HG03097 (cell line): ENCODE data around the gene KIAA0513.
"Not testable (repeated sequence)": the region's sequence is repeated elsewhere in the genome, so short reads cannot be mapped to it uniquely, and the experiment has no call there.

Experiments
- ATAC-seq: cut with Tn5 transposase; IDR thresholded peaks from one replicate; pipeline ENCODE4 v1.9.1; 2021; ENCODE audit not compliant: unreplicated experiment, low FRiP score

The KIAA0513 gene

DNA sequence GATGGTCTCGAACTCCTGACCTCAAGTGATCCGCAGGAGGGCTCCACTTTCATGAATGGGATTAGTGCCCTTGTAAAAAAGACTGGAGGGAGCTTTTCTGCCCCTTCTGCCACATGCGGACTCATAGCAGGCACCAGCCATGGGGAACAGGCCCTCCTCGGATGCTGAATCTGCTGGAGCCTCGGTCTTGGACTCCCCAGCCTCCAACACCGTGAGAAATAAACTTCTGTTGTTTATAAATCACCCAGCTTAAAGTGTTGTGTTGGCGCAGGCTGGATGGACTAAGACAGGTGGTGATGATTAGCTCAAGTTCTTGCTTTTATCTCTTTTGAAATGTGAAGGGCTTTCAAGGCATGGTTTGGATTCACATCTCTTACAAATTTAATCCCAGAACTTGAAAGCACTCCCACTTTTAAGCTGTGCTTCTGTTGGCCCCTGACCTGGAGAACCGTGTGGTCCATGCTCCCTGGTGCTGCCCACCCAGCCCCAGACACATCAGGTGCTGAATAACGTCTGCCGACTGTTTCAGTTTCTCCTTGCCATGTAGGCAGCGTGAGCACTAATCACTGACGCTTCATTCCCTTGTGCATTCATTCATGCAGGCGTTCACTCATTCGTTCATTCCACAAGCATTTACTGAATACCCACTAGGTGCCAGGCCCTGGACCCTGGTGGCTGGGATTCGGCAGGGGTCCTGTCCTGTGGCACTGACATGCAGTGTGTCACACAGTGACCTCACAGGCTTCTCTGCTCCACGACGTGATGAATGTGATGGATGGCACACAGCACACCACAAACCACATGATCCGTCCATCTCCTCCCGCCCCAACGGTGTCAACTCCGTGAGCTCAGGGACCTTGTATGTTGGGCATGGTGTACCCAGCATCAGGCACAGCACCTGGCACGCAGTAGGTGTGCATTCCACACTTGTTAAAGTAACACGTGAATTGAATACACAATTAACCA, 75.8 kb downstream of the KIAA0513 start:
- no peak for ATAC-seq

DNA sequence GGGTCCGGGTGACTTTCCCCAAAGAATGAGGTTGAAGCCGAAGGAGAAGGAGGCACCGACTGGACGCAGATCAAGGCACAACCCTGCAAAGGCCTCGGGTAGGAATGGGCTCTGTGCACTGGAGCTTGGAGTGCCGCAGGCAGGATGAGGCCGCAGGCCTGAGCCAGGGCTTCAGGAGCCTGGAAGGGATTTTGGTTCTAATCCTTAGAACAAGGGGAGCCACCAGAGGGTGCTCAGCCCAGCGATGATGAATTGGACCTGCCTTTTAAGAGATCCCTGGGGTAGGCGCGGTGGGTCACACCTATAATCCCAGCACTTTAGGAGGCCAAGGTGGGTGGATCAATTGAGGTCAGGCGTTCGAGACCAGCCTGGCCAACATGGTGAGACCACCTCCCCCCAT, 76.6 kb downstream of the KIAA0513 start:
- no peak for ATAC-seq

DNA sequence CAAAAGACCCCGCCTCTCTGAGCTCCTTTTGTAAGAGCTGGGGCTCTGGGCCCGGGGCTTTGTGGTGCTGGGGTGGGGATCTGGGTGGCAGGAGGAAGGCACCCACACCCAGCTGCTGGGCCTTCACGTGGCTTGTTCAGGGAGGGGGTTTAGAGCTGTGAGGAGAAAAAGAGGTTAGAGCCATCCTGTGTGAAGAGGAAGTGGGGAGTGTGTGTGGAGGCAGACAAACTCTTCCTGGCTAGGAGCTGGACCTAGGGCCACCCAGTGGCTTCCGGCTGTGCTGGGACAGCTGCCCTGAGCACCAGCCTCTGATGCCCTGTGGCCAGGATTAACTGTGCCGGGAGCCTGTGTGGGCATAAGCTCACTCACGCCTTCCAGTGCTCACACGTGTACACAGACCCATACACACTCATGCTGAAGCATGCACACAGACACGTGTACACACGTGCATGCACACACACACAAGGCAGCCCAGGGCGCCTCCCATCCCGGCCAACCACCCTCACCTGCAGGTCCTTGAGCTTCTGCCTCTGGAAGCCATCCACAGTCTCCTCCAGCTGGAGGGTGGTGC, 77.3 kb downstream of the KIAA0513 start:
- no peak for ATAC-seq

DNA sequence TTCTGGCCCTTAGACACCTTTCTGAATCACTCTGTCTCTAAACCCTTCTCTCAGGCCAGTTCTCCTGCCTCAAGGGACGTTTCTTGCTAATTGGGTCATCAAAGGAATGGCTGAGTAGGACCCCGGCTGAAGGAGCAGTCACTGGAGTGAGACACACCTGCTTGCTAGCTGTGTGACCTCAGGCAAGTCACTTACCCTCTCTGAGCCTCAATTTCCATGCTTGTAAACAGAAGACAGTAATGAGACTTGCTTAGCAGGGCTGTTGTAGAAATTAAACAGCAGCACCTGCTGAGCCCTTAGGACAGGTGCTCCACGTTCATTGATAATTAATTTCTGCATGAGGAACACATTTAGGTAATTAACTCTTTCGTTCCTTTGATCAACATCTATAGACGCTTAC, 77.9 kb downstream of the KIAA0513 start:
- ATAC-seq: no peak

DNA sequence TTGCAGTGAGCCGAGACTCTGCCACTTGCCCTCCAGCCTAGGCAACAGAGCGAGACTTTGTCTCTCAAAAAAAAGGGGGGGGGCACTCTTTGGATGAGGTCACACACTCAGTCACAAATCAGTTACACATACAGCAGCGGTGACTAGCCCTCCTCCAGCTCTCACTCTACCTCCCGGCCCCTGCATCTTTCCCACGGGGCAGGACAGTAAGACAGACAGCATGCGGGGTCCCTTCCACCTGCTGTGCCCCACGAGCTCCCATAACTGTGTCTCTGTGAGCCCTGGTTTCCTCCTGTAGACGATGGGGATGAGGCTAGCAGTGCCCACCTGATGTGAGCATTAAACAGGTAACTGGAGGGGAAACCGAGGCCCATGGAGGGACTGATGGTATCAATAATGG, 79.5 kb downstream of the KIAA0513 start:
- ATAC-seq: no peak

DNA sequence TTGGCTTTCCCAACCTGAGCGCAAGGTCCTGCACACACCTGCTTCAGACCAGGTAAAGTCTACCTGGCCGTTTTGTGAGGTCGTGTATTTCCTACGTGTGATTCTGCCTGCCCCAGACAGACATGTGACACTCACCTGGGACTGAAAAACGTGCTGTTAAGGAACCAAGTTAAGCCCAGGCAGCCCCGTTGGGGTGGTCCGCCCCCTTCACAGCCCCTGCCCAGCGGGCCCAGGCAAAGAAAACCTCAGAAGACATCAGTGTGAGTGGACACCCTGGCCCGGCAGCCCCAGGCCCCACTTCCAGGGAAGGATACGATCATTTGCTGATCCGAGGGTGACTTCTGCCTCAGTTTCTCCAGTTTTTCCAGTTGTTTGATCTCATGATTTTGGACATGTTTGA, 79.9 kb downstream of the KIAA0513 start:
- ATAC-seq: no peak

DNA sequence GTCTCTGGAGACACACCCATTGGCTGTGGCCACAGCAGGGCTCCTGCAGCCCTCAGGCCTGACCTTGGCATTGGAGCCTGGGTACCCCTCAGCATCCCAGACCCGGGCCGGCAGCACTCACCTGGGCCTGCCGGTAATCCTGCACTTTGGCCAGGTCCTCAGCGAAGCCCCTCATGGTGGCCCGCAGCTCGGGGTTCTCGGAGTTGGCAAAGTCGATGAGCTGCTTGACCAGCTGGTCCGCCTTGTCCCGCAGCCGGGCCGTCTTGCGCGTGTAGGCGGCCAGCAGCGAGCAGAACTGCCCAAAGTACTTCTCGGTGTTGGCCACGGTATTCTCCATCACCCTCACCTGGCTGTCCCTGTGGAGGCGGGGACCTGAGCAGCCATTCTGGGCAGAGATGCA, 82.5 kb downstream of the KIAA0513 start:
- no peak for ATAC-seq

DNA sequence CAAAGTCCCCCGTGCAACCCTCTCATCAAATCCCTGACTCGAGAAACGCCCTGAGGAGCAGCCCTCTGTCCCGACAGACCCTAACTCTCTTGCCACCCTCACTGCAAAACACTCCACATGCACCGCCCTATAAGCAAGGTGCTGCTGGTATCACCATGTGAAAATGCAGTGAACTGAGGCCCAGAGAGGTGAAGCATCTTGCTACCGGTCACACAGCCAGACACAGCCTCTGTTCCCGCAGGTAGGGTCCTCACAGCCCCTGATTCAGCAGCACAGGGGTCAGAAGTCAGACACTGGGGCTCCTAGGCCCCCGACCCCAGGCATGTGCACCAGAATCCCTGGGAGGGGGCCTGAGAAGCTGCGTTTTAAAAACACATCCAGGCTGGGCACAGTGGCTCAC, 83.6 kb downstream of the KIAA0513 start:
- ATAC-seq: no peak

DNA sequence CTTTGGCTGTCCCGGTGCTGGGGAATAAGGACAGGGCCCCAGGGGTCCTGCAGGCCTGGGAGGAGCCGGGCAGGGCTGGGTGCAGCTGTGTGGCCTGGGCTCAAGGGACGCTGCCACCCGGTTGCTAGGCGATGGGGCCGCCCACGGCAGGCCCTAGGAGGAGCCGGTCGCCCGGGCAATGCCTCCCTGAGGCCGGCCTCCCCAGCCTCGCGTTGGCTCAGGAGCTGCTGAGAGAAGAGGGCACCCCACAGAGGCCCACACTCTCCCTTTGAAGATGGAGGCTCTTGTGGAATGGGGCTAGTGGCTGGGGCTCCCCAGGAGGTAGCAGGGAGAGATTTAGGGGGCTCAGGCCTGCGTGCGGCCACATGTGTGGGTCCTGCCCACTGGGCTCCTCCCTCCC, 84.8 kb downstream of the KIAA0513 start, which contains the start of gene CIBAR2:
Gene CIBAR2 (minus strand): TSS at position 109 of the 400 bp plus-strand sequence. CDS start 120 bp downstream, outside the sequence.
- no peak for ATAC-seq

DNA sequence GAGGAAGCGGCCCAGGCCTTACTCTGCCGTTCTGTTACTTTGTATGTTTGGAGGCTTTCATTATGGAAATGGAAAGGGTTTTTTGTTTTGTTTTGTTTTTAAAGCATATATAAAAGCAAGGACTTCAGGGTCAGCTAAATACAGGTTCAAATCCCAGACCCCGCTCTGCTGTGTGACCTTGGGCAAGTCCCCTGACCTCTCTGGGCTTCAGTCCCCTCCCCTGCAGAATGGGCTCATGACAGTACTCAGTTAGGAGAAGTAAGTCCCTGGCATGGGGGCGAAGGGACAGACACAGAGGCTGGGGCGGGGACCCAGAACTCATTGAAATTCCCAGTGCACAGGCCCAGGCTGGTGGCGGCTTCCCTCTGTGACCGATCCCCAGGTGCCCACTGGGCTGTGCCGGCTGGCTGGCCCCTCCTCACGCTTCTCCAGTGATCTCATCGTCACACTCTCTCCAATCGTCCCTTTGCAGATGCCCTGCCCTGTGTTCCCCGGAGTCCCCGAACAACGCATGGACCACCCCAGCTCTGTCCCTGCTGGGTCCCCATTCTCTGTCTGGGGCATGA, 85.7 kb downstream of the KIAA0513 start:
- ATAC-seq: no peak

DNA sequence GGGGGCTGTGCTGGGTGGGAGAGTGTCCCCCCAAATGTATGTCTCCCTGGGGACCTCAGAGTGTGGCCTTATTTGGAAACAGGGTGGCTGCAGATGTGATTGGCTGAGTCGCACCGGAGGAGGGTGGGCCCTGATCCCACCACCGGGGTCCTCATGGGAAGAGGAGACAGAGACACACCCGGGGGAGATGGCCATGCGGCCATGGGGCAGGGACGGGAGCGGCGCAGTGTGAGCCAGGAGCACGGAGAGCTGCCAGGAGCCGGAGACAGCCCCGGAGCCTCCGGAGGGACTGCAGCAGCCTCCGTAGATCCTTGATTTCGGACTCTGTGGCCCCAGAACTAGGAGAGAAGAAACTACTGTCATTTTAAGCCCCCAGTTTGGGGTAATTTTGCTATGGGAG, 86.3 kb downstream of the KIAA0513 start:
- ATAC-seq: no peak

DNA sequence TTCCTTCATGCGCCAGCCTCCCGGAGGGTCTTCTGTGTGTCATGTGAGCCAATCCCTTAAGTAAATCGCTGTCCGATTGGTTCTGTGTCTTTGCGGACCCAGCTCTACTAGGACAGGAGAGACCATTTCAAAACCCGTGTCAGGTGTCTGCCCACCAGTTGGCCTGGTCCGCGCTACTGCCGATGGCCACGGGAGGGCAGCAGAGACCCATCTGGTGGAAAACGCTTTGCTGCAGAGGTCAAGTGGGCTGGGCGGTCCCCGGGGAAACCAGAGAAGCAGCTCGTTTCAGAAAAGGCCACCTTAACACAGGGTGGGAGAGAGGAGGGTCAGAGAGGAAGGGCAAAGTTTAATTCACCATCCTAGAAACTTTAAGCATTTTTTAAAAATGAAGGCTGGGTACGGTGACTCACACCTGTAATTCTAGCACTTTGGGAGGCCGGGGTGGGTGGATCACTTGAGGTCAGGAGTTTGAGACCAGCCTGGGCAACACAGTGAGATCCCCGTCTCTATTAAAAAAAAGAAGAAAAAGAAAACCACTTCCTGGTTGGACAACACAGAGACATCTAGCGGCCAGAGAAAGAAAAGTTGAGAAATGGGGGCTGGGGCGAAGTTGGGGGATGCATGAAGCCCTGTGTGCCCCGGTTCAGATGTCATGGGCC, 87.4 kb downstream of the KIAA0513 start:
- ATAC-seq: peak; percentile 77

DNA sequence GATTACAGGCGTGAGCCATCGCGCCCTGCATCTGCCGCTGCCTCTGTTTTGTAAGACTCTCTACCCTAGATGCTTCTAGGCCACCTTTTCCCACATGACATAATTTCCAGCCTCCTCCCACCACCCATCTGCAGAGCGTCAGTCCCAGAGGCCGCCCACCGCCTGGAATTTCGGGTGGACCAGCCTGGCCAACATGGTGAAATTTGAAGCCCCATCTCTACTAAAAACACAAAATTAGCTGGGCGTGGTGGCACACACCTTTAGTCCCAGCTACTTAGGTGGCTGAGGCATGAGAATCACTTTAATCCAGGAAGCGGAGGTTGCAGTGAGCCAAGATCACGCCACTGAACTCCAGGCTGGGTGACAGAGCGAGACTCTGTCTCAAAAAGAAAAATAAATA, 89.8 kb downstream of the KIAA0513 start:
- ATAC-seq: no peak

DNA sequence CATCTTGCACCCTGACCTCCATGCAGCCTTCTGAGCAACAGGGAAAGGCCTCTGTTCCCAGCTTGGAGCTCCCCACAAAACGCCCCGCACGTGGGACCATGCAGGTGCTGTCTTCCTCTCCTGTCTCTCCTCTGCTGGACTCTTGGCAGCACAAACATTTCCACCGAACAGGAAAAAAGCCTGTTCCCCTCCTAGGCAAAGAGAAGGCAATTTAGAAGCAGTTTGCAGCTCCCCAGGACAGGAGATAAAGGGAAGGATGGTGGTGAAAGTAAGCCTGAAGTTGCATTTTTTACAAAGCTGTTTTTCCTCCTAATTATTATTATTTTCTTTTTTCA, 92.4 kb downstream of the KIAA0513 start:
- ATAC-seq: no peak

DNA sequence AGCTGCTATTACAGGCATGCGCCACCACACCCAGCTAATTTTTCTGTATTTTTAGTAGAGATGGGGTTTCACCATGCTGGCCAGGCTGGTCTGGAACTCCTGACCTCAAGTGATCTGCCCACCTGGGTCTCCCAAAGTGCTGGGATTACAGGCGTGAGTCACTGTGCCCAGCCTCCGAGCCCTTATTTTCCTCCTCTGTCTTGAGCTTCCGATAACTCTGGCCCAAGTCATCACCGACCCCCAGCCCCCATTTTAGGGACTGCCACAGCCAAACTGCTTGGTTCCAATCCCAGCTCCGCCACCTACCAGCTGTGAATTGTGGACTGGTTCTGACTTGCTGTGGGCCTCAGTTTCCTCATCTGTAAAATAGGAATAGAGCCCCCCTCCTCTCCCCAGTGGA, 95.8 kb downstream of the KIAA0513 start:
- ATAC-seq: not testable (repeated sequence)

DNA sequence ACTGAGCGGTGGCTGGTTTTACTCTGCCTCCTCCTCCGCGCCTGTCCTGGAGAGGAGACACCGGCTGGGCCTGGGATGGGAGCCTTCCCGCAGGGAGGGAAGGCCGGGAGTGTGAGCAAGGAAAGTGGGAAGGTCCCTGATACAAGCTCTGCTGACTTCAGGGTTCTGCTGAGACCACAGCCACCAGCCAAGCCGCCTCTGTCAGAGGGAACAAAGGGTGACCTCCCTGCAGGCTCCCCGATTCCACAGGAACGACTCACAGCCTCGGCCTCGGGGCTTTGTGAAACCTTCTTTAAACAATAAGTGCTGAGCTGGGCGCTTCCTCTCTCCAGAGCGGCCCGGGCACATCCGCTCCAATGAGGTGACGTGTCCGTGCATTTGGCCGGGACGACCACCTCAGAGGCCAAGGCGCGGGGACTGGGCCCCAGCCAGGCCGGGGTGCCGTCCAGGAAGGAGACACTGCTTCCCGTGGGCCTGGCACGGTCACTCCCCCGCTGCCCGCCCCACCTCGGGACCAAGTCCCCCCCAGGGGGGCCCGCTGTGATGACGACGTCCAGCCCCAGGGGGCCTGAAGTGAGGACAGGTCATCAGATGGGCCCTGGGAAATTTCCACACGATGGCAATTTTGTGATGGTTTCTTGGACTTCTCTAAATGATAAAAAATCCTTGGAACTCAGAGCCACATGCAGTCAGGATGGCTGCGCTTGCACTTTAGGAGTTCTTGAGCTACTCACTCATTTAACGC, 96.5 kb downstream of the KIAA0513 start:
- ATAC-seq: no peak

DNA sequence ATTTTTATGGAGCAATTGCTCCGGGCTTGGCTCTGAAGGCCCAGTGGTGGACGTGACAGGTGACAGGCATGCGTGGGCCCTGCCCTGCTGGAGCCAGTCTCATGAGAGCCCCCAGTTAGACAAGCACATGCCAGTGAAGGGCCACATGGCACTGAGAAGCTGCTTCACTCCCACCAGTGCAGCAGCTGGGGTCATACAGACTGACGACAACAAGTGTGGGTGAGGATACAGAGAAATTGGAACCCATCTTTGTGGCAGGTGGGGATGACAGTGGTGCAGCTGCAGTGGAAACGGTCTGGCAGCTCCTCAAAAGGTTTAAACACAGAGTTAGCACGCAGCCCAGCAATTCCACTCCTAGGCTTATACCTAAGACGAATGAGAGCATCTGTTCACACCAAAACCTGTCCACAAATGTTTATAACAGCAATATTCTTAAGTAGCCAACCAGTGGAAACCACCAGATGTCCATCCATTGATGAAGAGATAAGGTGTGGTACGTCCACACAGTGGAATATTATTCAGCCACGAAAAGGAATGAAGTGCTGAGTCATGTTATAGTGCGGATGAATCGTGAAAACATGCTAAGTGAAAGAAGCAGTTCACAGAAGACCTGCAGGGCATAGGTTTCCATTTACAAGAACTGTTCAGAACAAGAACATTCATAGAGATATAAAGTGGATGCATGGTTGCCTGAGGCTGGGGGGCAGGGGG, 97.2 kb downstream of the KIAA0513 start:
- ATAC-seq: no peak

DNA sequence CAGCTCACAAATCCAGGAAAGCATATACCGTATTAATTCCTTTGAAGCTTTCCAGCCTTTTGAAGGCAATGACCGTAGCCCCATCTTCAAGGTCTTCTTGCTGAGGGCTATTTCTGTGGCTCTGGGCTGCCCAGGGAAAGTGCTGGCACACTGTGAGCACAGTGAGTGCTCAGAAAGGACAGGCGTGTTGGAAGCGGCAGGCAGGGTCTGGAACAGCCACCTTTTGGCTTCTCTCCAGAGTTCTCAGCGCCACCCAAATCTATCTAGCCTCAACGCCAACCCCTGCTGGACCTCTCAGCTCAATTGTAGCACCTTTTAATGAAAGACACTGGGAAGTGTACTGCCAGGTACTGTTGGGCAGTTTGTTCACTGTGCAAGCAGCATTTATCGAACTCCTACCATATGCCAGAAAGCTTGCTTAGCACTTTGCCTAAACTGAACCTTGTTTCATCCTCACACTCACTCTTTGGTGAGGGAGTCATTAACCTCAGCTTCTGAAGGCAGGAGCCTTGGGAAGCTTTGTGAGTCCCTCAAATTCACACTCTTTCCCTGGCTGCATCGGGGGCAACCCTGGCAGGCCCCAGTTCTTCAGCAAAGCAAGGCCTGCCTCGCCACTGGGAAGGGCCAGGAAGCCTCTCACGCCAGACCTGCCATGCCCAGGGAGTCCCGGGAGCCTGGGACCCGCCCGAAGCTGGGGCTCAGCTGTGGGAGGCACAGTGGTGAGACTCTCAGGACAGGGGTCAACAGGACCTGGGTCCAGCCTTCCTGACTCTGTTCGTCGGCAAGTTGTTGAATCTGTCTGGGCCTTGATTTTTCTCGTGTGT, 98.2 kb downstream of the KIAA0513 start:
- no peak for ATAC-seq

DNA sequence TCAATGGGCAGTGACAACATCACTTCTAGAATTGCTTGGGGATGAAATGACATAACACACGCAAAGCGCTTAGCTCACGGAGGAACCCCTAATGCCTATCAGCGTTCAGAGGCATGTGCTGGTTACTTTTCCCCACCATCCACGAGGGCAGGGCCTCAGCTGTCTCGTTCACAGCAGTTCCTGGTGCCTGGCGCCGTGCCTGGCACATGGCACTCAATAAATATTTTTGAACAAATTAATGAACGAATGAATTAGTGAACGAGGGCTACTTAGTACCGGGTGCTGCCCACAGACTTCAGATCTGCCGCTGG, 98.8 kb downstream of the KIAA0513 start:
- no peak for ATAC-seq
